GM19463 (cell line): ENCODE data around the gene DIAPH2.

Experiments used
- ATAC-seq: cut with Tn5 transposase; IDR thresholded peaks from one replicate; pipeline ENCODE4 v1.9.1; 2021; ENCODE audit warnings: mild to moderate bottlenecking, moderate library complexity; ENCODE audit not compliant: unreplicated experiment

DIAPH2 gene

DNA sequence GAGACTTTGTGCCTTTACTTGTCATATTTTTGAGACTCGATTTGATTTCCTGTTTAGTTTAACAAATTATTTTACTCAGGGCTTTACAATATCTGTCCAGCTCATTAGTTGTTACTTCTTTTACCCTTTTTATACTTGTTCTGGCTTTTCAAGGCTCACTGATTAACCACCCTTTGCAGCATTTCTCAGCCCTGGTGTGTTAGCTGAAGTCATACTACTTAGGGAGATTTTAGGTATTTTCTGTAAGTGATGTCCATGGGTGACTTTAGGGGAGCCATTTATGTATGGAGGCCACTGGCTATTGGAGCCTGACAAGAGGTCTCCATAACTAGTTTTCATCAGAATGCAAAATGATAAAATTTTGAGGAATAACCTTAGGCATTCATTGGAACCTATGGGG lies 346.3 kb downstream of the DIAPH2 start:
- ATAC-seq: no peak

DNA sequence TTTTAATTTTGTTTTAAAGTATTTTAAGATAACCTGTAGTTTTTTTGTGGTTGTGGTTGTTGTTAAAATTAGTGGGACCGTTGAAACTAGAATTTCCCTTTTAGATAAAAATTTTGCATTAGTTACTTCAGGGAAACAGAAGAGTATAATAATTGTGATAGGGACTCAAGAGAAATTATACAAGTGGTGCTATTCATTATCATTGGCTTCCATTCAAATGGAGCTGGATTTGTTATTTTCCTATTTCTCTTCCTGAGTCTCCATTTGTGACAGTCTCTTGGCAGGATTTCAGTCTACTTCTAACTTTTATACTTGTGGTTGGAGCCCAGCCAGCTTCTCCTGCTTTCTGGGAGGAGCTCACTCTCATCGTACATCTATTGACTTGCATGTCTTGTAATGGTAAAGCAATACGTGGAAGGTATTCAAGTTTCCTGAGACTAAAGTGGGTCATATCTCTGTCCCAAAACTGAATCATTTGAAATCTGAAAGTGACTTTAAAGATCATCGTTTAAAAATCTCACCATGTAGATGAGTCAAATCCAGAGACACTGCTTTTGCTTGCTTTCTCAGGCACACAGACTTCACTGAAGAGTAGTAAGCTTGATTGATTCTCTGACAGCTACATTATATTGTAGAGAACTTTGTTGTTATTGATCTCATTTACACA lies 354.9 kb downstream of the DIAPH2 start:
- peak; percentile 86 for ATAC-seq

DNA sequence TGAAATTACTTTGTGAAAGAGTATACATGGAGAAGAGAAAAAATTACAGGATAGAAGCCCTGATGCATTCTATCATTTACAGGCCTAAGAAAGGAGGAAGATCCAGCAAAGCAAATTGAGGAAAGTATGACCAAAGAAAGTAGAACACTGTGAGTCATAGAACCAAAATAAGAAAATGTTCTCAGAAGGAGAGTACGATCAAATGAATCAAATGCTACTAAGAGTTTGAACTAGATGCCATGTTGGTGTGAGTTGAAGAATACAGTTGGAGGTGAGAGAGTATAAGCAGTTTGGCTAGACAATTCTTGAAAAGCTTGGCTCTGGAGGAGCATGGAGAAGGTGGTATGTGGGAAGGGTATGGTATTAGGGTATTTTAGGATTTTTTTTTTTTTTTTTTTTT lies 360.8 kb downstream of the DIAPH2 start:
- ATAC-seq: no peak

DNA sequence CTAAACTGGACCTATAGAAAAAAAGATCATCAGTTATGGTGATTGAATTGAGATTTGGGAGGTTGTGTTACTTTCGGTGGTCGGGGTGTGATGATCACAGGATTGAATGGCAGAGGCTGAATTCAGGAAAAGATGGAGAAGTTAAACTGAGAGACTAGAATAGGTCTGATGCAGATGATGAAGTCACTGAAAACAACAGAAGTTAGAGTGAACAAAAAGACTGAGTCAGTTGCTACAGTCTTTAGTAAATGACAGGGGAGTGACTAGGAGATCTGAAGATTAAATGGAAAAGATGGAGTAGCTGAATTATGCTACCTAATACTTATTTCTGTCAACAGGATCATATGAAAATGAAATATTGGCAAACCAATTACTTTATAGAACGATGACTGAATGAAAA lies 362.2 kb downstream of the DIAPH2 start:
- ATAC-seq: no peak

DNA sequence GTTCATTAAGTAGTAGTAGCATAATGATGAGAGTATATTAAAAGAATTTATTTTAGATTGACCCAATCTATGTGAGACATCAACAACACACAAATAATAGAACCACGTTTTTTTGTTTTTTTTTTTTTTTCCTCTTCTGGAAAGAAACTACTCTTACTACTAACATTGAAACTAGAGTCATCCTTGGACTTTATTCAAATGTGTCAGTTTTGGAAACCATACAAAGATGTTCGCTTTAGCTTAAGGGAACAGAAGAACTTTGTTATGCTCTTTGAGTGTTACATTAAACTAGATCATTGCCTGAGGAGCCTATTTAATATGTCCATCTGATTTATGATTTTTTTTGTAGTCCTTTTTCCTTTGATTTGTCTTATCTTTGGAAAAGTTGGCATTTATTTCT lies 365.8 kb downstream of the DIAPH2 start:
- no peak for ATAC-seq

DNA sequence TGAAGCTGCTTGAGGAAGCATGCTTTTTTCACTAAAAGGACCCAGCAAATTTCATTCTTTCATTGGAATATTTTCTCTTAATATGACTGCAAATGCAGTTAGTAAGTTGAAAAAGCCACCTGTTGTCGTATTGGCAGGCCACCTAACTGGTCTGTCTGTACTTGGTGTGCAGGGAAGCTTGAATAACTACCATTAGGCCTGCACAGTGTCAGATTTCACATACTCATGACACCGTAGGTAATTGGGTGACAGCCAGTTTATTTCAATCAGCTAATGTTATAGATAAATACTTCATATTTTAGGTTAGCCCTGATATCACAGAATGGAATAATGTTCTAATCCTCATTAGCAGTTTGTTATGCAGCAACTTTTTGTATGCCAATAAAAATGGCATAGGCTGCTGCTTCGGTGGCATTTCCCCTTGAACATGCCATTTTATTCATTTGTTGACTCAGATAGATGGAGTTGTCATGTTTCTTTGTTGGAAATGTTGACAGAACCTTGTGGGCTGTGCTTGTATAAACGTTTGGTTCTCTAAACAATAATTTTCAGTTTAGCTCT lies 372.8 kb downstream of the DIAPH2 start:
- ATAC-seq: no peak

DNA sequence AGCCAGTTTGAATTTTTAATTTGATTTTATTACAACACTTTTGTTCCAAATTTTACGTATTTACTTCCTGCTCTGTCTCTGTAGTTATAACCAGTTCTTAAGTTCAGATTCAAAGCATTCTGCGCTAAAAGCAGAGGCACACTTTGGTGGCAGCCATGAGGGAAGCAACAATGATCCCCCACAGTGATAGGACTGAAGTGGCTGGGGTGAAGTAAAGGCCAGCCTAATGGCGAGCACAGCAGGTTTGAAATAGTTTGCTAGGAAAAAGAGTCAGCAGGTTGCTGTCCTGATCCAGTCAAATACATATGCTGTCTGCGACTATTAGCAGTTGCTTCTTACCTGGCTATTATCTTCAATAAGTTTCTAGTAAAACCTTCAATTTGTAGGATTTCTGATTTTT lies 375.4 kb downstream of the DIAPH2 start:
- no peak for ATAC-seq

DNA sequence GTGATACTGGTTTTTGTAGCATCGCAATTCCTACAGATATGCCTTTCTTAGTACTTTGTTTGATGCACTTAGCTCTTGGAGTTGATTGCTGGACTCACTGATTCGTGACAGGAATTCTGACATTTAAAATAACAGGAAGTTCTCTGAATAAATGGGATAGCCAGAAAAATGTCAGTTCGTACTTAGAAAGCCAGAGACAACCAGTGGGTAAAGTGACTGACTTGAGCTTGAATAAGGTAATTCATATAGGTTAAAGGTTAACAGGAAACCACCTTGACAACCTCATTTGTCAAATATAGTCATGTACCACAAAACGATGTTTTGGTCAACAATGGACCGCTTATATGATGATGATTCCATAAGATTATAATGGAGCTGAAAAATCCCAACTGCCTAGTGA lies 380.4 kb downstream of the DIAPH2 start:
- no peak for ATAC-seq

DNA sequence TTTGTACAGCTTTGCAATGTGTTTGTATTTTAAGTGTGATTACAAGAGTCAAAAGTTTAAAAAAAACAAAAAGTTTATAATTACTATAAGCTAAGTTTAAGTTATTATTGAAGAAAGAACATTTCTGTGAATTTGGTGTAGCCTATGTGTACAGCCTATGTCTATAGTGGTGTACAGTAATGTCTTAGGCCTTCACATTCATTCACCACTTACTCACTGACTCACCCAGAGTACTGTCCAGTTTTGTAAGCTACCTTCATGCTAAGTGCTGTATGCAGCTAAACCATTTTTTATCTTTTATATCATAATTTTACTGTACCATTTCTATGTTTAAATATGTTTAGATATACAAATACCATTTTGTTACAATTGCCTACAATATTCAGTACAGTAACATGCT lies 381.3 kb downstream of the DIAPH2 start:
- ATAC-seq: no peak

DNA sequence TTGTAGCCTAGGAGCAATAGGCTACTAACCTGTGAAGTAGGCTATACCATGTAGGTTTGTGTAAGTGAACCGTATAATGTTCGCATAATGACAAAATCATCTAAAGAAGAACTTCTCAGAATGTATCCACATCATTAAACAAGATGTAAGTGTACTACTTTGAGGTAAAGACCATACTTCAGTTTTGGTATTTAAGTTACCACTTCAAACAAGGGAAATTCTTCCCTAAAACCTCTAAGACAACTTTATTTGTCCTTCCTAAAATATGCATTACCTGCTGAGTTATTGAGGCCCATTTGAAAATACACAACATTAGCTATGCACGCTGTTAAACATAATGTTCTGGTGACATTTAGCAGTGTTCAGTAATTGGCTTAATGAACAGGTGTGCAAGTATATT lies 381.7 kb downstream of the DIAPH2 start:
- ATAC-seq: no peak

DNA sequence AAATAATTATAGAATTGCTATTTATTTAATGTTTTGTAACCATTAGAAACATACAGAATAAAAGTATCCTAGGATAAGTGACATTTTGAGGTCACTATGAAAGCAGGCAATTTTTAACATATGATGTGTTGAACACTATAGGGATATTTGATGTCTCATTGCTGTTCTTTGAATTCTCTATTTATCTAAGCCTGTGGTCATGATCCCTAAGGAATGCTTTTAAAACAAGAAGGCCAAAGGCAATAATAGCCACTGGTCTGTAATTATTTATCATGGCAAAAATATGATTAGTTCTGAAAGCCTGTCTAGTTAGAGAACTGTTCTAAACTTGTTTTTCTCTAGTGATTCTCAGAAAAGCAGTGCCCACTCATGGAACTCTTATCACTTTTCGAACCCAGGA lies 385.7 kb downstream of the DIAPH2 start:
- no peak for ATAC-seq

DNA sequence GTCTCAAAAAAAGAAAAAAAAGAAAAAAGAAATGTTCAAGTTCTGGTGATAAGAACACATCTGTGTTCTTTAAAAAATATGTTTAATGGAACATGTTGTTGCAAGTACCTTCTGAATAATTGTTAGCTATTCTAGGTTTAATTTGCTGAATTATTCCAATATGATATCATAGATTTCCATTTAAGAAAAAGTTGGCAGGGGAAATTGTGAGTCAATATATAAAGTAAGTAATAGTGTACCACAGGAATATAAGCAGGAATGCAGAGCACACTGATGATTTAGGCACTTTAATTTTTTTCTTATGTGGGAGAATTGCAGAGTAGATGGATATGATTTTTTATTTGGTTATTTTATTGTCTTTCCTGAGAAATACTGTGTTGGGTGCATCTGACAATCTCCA lies 389.8 kb downstream of the DIAPH2 start:
- no peak for ATAC-seq

DNA sequence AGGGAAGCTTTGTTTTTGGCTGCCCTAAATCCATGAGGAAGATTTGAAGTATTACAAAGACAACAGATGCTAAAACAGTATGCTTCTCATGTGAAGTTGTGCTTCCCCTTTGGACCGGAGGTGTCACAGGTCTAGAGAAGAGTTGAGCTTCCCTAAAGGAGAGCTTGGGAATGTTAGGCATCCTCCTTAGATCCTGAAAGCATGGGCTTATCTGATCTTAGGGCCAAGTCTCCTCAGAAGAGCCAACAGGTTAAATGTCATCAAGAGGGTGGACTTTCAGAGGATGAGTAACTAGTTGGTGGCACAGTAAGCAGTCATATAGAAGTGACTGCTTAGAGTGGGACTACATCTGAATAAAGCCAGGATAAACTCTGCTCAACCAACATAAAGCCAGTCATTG lies 404.5 kb downstream of the DIAPH2 start:
- ATAC-seq: no peak

DNA sequence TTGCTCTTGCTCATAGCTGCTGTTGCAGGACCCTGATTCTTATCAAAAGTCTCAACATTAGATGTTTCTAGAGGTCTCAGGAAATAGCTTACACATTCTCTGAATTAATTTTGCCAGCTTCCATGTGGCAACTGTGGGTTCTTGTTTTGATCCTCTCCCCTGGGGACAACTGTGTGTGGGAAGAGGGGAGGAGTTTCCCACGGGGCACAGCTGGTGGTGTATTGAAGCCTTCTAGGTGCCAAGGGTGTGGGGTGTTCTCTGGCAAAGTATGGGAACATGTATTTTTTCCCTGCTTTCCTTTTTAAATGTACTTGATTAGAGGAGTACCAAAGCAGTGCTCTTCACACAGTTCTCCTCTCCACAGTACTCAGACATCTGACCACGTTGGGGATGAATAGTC lies 411.7 kb downstream of the DIAPH2 start:
- ATAC-seq: no peak

DNA sequence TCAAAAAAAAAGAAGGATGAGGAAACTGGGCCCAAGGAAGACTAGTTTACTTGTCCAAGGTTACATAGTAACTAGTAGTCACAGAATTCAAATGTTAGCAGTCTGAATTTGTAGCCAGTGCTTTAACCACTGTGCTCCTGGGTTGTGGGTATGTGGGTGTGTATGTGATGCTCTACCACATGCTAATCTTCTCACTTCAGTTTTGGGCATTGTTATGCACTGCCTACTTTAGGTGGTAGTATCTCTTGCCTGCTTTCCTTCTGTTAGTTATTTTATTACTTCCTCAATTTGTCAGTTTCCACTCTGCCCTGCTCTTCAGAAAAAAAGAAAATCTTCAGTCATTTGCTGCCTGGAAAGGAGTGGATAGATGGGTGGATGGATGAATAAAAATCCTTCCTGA lies 418.3 kb downstream of the DIAPH2 start:
- ATAC-seq: no peak

DNA sequence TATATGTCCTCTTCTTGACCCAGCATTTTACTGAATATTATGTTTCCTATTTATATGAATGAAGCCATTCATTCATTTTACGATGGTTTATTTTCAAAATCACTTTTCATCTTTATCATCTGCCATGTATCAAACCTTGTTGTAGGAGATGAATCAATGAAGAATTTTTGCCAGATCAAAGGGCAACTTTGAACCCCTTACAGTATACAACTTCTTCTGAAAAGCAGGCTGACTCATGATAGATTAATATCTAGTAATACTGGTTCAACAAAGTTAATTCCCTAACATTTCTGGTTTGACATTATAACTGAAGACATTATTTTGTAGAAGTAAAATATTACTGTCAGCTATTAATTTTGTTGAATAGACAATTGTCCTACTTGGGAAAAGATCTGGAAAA lies 425.1 kb downstream of the DIAPH2 start:
- no peak for ATAC-seq

DNA sequence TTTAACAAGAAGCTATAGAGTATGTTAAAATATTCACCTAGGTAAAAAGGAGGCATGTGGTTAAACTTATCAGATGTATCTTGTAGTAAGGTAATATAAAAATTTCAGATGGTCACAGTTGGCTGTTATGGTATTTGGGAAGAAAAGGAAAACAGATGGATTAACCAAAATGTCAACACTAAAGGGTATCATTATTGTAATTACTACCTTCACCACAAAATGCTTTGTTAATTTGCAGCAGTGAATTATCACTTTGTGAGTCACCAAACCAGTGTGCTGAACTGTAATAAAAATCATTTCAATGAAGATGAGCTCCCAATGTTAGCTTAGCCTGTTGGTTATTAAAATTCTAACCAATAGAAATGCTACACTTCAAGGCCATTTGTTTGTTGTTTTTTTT lies 432.9 kb downstream of the DIAPH2 start:
- ATAC-seq: no peak

DNA sequence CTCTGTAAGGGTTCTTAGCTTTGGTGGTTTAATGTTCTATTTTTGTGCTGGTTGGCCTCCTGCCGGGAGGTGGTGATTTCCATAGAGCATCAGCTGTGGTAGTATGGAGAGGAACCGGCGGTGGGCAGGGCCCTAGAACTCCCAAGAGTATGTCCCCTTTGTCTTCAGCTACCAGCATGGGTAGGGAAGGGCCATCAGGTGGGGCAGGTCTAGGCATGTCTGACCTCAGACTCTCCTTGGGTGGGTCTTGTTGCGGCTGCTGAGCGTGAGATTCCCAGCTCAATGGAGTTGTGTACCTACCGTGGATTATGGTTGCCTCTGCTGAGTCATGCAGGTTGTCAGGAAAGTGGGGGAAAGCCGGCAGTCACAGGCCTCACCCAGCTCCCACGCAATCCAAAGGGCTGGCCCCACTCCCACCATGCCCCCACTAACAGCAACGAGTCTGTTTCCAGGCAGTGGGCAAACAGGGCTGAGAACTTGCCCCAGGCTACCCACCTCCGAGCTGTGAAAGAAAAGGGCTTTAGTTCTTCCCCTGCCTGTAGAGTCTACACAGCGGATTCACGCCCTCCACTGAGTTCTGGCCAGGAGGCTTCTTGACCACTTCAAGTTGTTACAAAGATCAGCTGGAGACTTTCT lies 434.9 kb downstream of the DIAPH2 start:
- no peak for ATAC-seq

DNA sequence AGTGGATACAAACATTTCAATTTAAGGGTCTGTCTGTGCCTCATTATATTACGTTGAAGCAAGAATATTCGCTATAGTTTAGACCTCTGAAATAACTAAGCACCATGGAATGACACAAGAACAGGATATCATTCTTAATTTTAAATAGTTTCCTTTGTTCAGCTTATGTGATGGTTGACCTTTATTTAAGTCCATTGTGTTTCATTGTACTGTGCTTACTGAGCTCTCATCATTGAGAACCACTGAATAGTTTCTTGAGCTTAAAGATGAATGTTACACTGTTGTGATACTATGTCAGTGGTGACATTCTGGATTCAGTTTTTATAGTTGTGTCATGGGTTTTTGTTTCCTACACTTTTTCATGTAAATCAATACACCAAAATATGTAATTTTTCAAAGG lies 438.4 kb downstream of the DIAPH2 start:
- no peak for ATAC-seq

DNA sequence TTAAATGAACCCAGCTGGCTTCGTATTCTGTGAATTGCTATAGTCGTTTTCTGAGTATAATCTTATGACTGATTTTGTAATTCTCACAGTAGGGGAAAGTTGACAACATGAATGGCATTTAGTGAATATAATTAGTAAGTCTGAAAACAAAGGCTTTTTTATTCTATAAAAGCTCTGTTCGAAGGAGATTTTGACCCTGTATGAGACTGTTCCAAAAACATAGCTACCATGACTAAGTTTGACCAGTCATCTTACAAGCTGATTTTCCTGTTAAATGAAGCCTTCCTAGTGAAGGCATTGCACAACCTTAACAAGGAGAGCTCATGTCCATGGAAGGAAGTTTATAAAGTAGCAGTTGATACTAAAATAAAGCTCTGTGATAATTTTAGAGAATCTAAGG lies 441.4 kb downstream of the DIAPH2 start:
- no peak for ATAC-seq

DNA sequence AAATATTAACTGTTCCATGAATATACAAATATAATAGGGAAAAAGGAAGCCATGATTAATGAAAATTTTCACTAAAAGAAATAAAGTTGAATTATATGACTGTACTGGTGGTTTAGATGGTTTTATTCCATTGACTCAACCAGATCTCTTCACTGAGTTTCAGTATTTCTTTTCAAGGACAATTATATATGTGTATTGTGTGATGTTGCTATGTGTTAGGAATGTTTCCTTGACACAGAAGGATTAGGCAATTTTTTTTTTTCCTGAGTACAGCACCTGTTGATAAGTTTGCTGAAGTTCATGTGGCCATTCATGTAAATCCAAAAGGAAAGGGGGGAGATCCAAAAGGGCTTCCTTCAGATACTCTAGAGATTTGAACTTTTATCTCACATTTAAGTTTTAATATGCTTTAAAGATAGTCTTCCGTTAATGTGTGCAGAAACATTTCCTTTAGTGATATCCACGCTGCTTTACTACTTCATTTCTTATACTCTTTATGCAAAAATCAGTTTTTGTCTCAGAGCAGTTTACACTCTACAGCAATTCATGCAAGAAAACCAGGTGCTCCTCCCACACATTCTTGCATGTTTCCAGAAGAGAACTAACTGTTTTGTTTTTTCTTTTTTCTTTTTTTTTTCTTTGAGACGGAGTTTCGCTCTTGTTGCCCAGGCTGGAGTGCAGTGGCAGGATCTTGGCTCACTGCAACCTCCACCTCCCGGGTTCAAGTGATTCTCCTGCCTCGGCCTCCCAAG lies 448.2 kb downstream of the DIAPH2 start:
- no peak for ATAC-seq

DNA sequence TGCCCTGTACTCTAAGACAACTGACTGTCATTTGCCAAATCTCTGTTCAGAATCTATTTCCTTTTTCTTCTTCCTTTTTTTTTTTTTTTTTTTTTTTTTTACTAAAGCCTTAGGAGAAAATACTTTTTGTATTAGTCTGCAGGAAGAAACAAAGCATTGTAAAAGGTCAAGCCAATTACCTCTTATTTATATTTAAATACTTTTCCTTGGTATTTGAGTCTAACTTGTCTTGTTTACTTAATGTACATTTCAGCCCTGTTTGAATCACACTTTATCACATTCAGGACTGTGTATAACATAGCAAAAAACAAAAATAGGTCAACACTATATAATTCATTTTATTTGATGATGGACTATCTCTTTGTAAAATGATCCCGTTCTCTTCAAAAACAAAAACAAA lies 461.3 kb downstream of the DIAPH2 start:
- ATAC-seq: no peak
